ENCODE results near the gene CCSER2. TPM values are rescaled to one million over a fixed set of nuclear protein-coding genes. Genes with fewer than 3 reads are reported as not detected.

Gene CCSER2
- total RNA-seq, 8 experiments from 2014 or later, result 11.2 to 49.0 (median 35.0) TPM

GRCh38 chr10:84563355-84563754, 235.0 kb downstream of the CCSER2 start:
- 0 to 74% (median 67%) methylated on average over 2 to 5 of the region's 5 CpGs; no CpG with 5 or more reads in 5 of the 10 experiments for WGBS, 10 experiments
- no peaks in the 10 kb centered on the region for H3K4me1 ChIP-seq (replicated peaks in 1 of 2)
- no peak overlapping the region for H3K27ac ChIP-seq
- H3K4me3 ChIP-seq, result no peak overlapping the region
- in situ Hi-C loops (cut with MboI; ENCODE audit: low pct_unique_long_range_greater_than_20kb in 2 of 9, low sequenced_read_pairs in 9 of 9, unreplicated experiment in 9 of 9), result no loop called here
- no peak for ATAC-seq (replicated peaks in 6 of 8)

- ATAC-seq (replicated peaks in 6 of 8), result no peak
- H3K4me1 ChIP-seq (replicated peaks in 1 of 2), result no peaks in the 10 kb centered on the region
- in situ Hi-C loops (cut with MboI; ENCODE audit: low pct_unique_long_range_greater_than_20kb in 2 of 9, low sequenced_read_pairs in 9 of 9, unreplicated experiment in 9 of 9), result no loop called here
- H3K4me3 ChIP-seq, result no peak overlapping the region
- no peak overlapping the region for H3K27ac ChIP-seq
- 17 to 91% (median 47%) methylated on average over 1 to 4 of the region's 4 CpGs; no CpG with 5 or more reads in 2 of the 10 experiments for WGBS, 10 experiments
Observed at GRCh38 chr10:84563868-84564267, 235.5 kb downstream of the CCSER2 start.

GRCh38 chr10:84565881-84566582, 237.6 kb downstream of the CCSER2 start:
- ATAC-seq (replicated peaks in 6 of 8), result peak in 2 of 8 experiments; percentile 50 to 80
- in situ Hi-C loops (cut with MboI; ENCODE audit: low pct_unique_long_range_greater_than_20kb in 2 of 9, low sequenced_read_pairs in 9 of 9, unreplicated experiment in 9 of 9), result no loop called here
- Histone ChIP-seq H3K4me1 (replicated peaks in 1 of 2) (no peaks in the 10 kb centered on the region), H3K4me3 (no peak overlapping the region), H3K27ac (no peak overlapping the region)
- WGBS, 10 experiments, result 11 to 85% (median 72%) methylated on average over 1 to 5 of the region's 6 CpGs; no CpG with 5 or more reads in 2 of the 10 experiments

- no peak overlapping the region for H3K4me3 ChIP-seq
- ATAC-seq (replicated peaks in 6 of 8), result no peak
Observed at GRCh38 chr10:84567133-84567532, 238.7 kb downstream of the CCSER2 start.

More at GRCh38 chr10:84567133-84567532, 238.7 kb downstream of the CCSER2 start:
- no peaks in the 10 kb centered on the region for H3K4me1 ChIP-seq (replicated peaks in 1 of 2)
- H3K27ac ChIP-seq, result no peak overlapping the region
- in situ Hi-C loops (cut with MboI; ENCODE audit: low pct_unique_long_range_greater_than_20kb in 2 of 9, low sequenced_read_pairs in 9 of 9, unreplicated experiment in 9 of 9), result no loop called here
- WGBS, 10 experiments, result 0 to 86% (median 17%) methylated on average over 1 to 2 of the region's 2 CpGs; no CpG with 5 or more reads in 1 of the 10 experiments

Other genes with a start within 250 kb of the CCSER2 start
- 100 to 1,000 TPM; 132 to 306 (median 173) TPM for gene GHITM, start 189.1 kb upstream of the CCSER2 start, total RNA-seq
- gene GPR15LG, start 154.8 kb upstream of the CCSER2 start, total RNA-seq, result 1 to 10 TPM in 1 of 8 experiments, not detected in 7; 2.1 TPM
- 1 to 10 TPM; 1.7 to 4.6 (median 3.0) TPM for gene CDHR1, start 134.1 kb upstream of the CCSER2 start, total RNA-seq
- under 1 TPM in 6 of 8 experiments, not detected in 2; 0.08 to 0.28 (median 0.17) TPM for gene LRIT2, start 103.0 kb upstream of the CCSER2 start, total RNA-seq
- gene LRIT1, start 87.0 kb upstream of the CCSER2 start, total RNA-seq, result under 1 TPM in 2 of 8 experiments, not detected in 6; 0.09 to 0.18 TPM
- gene RGR, start 83.5 kb upstream of the CCSER2 start, total RNA-seq, result 1 to 10 TPM in 5 of 8 experiments, under 1 TPM in 2, not detected in 1; 0.36 to 5.2 (median 1.1) TPM